Endothelial cell of umbilical vein (primary cell): ENCODE data around the gene CHMP1A. TPM values are rescaled to one million over a fixed set of nuclear protein-coding genes. Genes with fewer than 3 reads are reported as not detected.

Experiments
- BruUV-seq: library from RNA; stranded (reverse); fragments of 400-500 nt; replicated peaks from 2 replicates; lab custom pipeline; 2021; lab: Mats Ljungman, UMichigan
- CTCF ChIA-PET: fragments of 300-600, 350-600 bp; sonication (Branson Sonifier 250); formaldehyde crosslinking; loops from one replicate; lab custom pipeline; 2021; ENCODE audit warnings: antibody characterized with exemption, inconsistent platforms; lab: Charles Lee
- POLR2A ChIA-PET: fragments of 300-600, 350-600 bp; sonication (Branson Sonifier 250); formaldehyde crosslinking; loops from one replicate; lab custom pipeline; 2021; ENCODE audit warnings: antibody characterized with exemption, inconsistent platforms; lab: Charles Lee
- DNase-seq: peaks from one replicate; pipeline ENCODE4 v3.0.0-alpha.2; 2011; ENCODE audit warnings: low read depth, low spot score
- FAIRE-seq: peaks from 2 replicates; lab custom pipeline; 2011; peaks lifted over from hg19 to GRCh38; lab: Jason Lieb, UNC
- H2AFZ ChIP-seq: 2 replicates; pipeline ENCODE4 v1.6.0; 2012; ENCODE audit warnings: low read depth, low read length, control low read depth, inconsistent platforms
- H3K27ac ChIP-seq: 2 replicates; pipeline ENCODE4 v1.5.1; 2011; ENCODE audit warnings: low read depth, mild to moderate bottlenecking, control low read depth, low read length, moderate library complexity; ENCODE audit not compliant: insufficient read depth
- H3K27me3 ChIP-seq, 2 experiments: 2 replicates each; pipeline versions ENCODE4 v1.6.0 to v1.6.1; 2011; ENCODE audit warnings: low read length in 2 of 2, mixed read lengths in 1 of 2; ENCODE audit not compliant: control insufficient read depth in 2 of 2, insufficient read depth in 2 of 2
- H3K36me3 ChIP-seq, 2 experiments: 2 replicates in 1 of 2; 3 replicates in 1 of 2; pipeline ENCODE4 v1.5.1; 2011; ENCODE audit warnings: low read length in 2 of 2, mild to moderate bottlenecking in 1 of 2, moderate library complexity in 1 of 2; ENCODE audit not compliant: control insufficient read depth in 2 of 2, insufficient read depth in 2 of 2; ENCODE audit errors: extremely low read depth in 1 of 2
- H3K4me1 ChIP-seq: 3 replicates; pipeline ENCODE4 v1.5.1; 2011; ENCODE audit warnings: mild to moderate bottlenecking, low read length; ENCODE audit not compliant: control insufficient read depth, insufficient read depth; ENCODE audit errors: extremely low read depth
- H3K4me2 ChIP-seq: 2 replicates; pipeline ENCODE4 v1.6.1; 2011; ENCODE audit warnings: low read length, control low read depth, mixed read lengths; ENCODE audit not compliant: insufficient read depth
- H3K4me3 ChIP-seq, 3 experiments: fragments of 200-600 bp in 1 of 3; sonication (generic), shearing (Covaris generic) in 1 of 3; replicated peaks in 1 of 3; 2 replicates each; pipeline ENCODE4 v1.5.1; 2011 to 2016; ENCODE audit warnings: control low read depth in 3 of 3, low read length in 3 of 3, mild to moderate bottlenecking in 2 of 3, inconsistent platforms in 1 of 3, low read depth in 1 of 3, moderate library complexity in 1 of 3; ENCODE audit not compliant: insufficient read depth in 1 of 3
- H3K79me2 ChIP-seq: 2 replicates; pipeline ENCODE4 v1.6.0; 2012; ENCODE audit warnings: low read length, inconsistent platforms; ENCODE audit not compliant: control insufficient read depth, insufficient read depth
- H3K9ac ChIP-seq: replicated peaks from 2 replicates; pipeline ENCODE3; 2011; ENCODE audit warnings: low read length, control low read depth; ENCODE audit not compliant: insufficient read depth; ENCODE audit errors: extremely low read depth
- H3K9me1 ChIP-seq: replicated peaks from 3 replicates; pipeline ENCODE4 v1.6.0; 2011; ENCODE audit warnings: mild to moderate bottlenecking, low read length; ENCODE audit not compliant: control insufficient read depth, insufficient read depth; ENCODE audit errors: extremely low read depth
- H3K9me3 ChIP-seq: replicated peaks from 2 replicates; pipeline ENCODE4 v1.5.1; 2012; ENCODE audit warnings: low read length, inconsistent platforms; ENCODE audit not compliant: control insufficient read depth, insufficient read depth
- H4K20me1 ChIP-seq: replicated peaks from 2 replicates; pipeline ENCODE3; 2011; ENCODE audit warnings: mild to moderate bottlenecking, low read length; ENCODE audit not compliant: control insufficient read depth, insufficient read depth; ENCODE audit errors: extremely low read depth
- CTCF ChIP-seq, 2 donors: IDR thresholded peaks; 1 replicate in 1 of 2; 2 replicates in 1 of 2; pipeline ENCODE4 v1.5.1; 2011; ENCODE audit warnings: low read length in 2 of 2, mild to moderate bottlenecking in 2 of 2, moderate library complexity in 2 of 2, control low read depth in 1 of 2, inconsistent platforms in 1 of 2, low read depth in 1 of 2; ENCODE audit not compliant: insufficient read depth in 1 of 2; ENCODE audit errors: extremely low read depth in 1 of 2
- EZH2 ChIP-seq: IDR thresholded peaks from 2 replicates; pipeline ENCODE4 v1.6.1; 2012; ENCODE audit warnings: borderline replicate concordance, low read depth, mild to moderate bottlenecking, moderate library complexity, low read length, inconsistent platforms; ENCODE audit not compliant: severe bottlenecking
- FOS ChIP-seq: IDR thresholded peaks from 2 replicates; pipeline ENCODE4 v1.6.1; 2011; ENCODE audit warnings: mild to moderate bottlenecking, low read length, moderate library complexity, borderline replicate concordance; ENCODE audit not compliant: insufficient read depth
- GATA2 ChIP-seq: IDR thresholded peaks from 2 replicates; pipeline ENCODE4 v1.7.0; 2011; ENCODE audit warnings: low read depth, mild to moderate bottlenecking, moderate library complexity, mixed read lengths, low read length; ENCODE audit not compliant: insufficient read length, insufficient read depth
- JUN ChIP-seq: IDR thresholded peaks from 2 replicates; pipeline ENCODE4 v1.6.1; 2011; ENCODE audit warnings: borderline replicate concordance, low read depth; ENCODE audit not compliant: insufficient read length, insufficient read depth
- MAX ChIP-seq: IDR thresholded peaks from 2 replicates; pipeline ENCODE4 v1.6.1; 2011; ENCODE audit not compliant: insufficient read depth, insufficient read length
- MYC ChIP-seq: IDR thresholded peaks from one replicate; pipeline ENCODE4 v1.6.1; 2011; ENCODE audit warnings: mild to moderate bottlenecking, low read depth, low read length
- POLR2A ChIP-seq: IDR thresholded peaks from 2 replicates; pipeline ENCODE4 v1.6.1; 2012; ENCODE audit warnings: low read depth, mild to moderate bottlenecking, control low read depth, low read length
- POLR2AphosphoS5 ChIP-seq: IDR thresholded peaks from 2 replicates; pipeline ENCODE4 v1.6.1; 2012; ENCODE audit warnings: low read depth, mild to moderate bottlenecking, control low read depth, low read length, moderate library complexity; ENCODE audit not compliant: insufficient read depth
- dilution Hi-C: fragments of 300-500 bp; cut with MboI; formaldehyde crosslinking; loops from one replicate; pipeline ENCODE4 v1.15.0; 2019; ENCODE audit warnings: low sequenced_read_pairs; ENCODE audit not compliant: extremely low pct_ligation_motif_present
- intact Hi-C: fragments of 100-400 bp; cut with micrococcal nuclease; formaldehyde crosslinking; loops from one replicate; pipeline ENCODE4 v1.10.0; 2022
- polyA plus RNA-seq, 4 experiments: library from polyadenylated mRNA; depleted of rRNA in 3 of 4; stranded (reverse) in 3 of 4; unstranded in 1 of 4; fragments of >200 nt; gene quantifications; 2 replicates each; pipeline versions ENCODE4 v1.2.1 to v1.2.3, GENCODE V29; 2011 to 2012; ENCODE audit warnings: missing spikeins in 1 of 4
- total RNA-seq: library from RNA; stranded (reverse); gene quantifications from 2 replicates; pipeline ENCODE4 v1.2.3, GENCODE V29; 2021

Gene CHMP1A
- total and polyA plus RNA-seq, 2 donors (not counting 3 experiments of a cell fraction or from before 2014, with no cell fraction given): 83.9 to 101 TPM

GRCh38 chr16:89693931-89694783 lies 36.6 kb upstream of the CHMP1A start:
- Histone ChIP-seq H3K27ac (no peak overlapping the region), H3K9ac (no peak overlapping the region), H3K9me3 (no peaks in the 10 kb centered on the region), H3K79me2 (no peaks in the 10 kb centered on the region), H3K9me1 (no peaks in the 10 kb centered on the region), H4K20me1 (no peaks in the 10 kb centered on the region), H3K36me3 (peaks cover under 1 to 38% of the 10 kb centered on the region in 2 experiments), H3K4me3 (no peak overlapping the region), H2AFZ (no peak overlapping the region), H3K4me1 (no peaks in the 10 kb centered on the region), H3K4me2 (no peak overlapping the region), H3K27me3 (no peaks in the 10 kb centered on the region)
- intact Hi-C loops: no loop called here
- no peak for TF ChIP-seq EZH2
- TF ChIP-seq POLR2A: no peak
- TF ChIP-seq CTCF (IDR thresholded peaks at IDR 0.05; ENCODE audit: extremely low read depth in 1 of 2, insufficient read depth in 1 of 2, low read depth in 1 of 2, low read length in 2 of 2): no peak
- no peak for TF ChIP-seq MYC
- no peak for TF ChIP-seq MAX
- no peak for TF ChIP-seq FOS
- no peak for TF ChIP-seq GATA2
- TF ChIP-seq POLR2AphosphoS5: no peak
- no peak for TF ChIP-seq JUN
- BruUV-seq: no TSS peak
- ChIA-PET POLR2A (no interaction called here), CTCF (no interaction called here)
- FAIRE-seq (no peak), DNase-seq (no peak)
- dilution Hi-C loops: no loop called here
